ENCODE measurements around the gene TASP1. TPM values are rescaled to one million over a fixed set of nuclear protein-coding genes. Genes with fewer than 3 reads are reported as not detected.
"Not testable (repeated sequence)": the region's sequence is repeated elsewhere in the genome, so short reads cannot be mapped to it uniquely, and the experiment has no call there.

Gene TASP1
- total RNA-seq, 1 experiment from 2014 or later: 27.4 TPM

DNA sequence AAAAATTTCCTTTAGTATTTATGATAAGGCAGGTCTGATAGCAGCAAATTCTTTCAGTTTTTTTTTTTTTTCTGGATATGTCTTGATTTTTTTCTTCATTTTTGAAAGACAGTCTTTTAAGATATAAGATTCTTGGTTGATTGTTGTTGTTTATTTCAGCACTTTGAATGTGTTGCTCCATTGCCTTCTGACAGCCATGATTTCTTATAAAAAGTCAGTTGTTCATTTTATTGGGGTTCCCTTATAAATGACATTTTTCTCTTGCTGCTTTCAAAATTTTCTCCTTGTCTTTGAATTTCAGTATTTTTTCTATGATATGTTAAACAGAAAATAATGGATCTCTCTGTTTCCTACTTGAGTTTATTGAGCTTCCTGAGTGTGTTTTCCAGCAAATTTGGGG lies 265.3 kb downstream of the TASP1 start:
- Histone ChIP-seq H3K4me3 (ENCODE audit: low read depth, low read length) (no peak overlapping the region), H3K36me3 (ENCODE audit: control insufficient read depth, insufficient read depth, low read length) (no peaks in the 10 kb centered on the region), H3K9me3 (peaks cover 6% of the 10 kb centered on the region; the same call in 1 of the 2 replicates), H3K4me1 (peaks cover 8% of the 10 kb centered on the region; the same call in 1 of the 2 replicates), H3K27me3 (replicated peaks; ENCODE audit: control insufficient read depth, insufficient read depth, low read length) (no peaks in the 10 kb centered on the region)
- H3K36me3 Mint-ChIP-seq (ENCODE audit: insufficient read depth, unreplicated experiment): no peaks in the 10 kb centered on the region
- no TSS peak for BruUV-seq (replicated peaks)
- H3K27me3 Mint-ChIP-seq (ENCODE audit: insufficient read depth, unreplicated experiment): no peaks in the 10 kb centered on the region
- intact Hi-C loops (cut with micrococcal nuclease; ENCODE audit: unreplicated experiment): no loop called here
- no peak overlapping the region for H3K27ac Mint-ChIP-seq (ENCODE audit: unreplicated experiment)
- no peak overlapping the region for H3K4me3 Mint-ChIP-seq (ENCODE audit: unreplicated experiment)
- TF ChIP-seq, protein P1, sequence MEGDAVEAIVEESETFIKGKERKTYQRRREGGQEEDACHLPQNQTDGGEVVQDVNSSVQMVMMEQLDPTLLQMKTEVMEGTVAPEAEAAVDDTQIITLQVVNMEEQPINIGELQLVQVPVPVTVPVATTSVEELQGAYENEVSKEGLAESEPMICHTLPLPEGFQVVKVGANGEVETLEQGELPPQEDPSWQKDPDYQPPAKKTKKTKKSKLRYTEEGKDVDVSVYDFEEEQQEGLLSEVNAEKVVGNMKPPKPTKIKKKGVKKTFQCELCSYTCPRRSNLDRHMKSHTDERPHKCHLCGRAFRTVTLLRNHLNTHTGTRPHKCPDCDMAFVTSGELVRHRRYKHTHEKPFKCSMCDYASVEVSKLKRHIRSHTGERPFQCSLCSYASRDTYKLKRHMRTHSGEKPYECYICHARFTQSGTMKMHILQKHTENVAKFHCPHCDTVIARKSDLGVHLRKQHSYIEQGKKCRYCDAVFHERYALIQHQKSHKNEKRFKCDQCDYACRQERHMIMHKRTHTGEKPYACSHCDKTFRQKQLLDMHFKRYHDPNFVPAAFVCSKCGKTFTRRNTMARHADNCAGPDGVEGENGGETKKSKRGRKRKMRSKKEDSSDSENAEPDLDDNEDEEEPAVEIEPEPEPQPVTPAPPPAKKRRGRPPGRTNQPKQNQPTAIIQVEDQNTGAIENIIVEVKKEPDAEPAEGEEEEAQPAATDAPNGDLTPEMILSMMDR (IDR thresholded peaks at IDR 0.05; ENCODE audit: insufficient read depth in 1 of 2, low read depth in 1 of 2, low read length in 1 of 2, severe bottlenecking in 1 of 2, unreplicated experiment in 1 of 2): no peak
- H3K9me3 Mint-ChIP-seq (ENCODE audit: unreplicated experiment): peaks cover 35% of the 10 kb centered on the region
- no peaks in the 10 kb centered on the region for H3K4me1 Mint-ChIP-seq (ENCODE audit: low read depth, unreplicated experiment)
- DNase-seq: no peak
- CTCF ChIA-PET: no interaction called here
- POLR2A ChIA-PET: no interaction called here

DNA sequence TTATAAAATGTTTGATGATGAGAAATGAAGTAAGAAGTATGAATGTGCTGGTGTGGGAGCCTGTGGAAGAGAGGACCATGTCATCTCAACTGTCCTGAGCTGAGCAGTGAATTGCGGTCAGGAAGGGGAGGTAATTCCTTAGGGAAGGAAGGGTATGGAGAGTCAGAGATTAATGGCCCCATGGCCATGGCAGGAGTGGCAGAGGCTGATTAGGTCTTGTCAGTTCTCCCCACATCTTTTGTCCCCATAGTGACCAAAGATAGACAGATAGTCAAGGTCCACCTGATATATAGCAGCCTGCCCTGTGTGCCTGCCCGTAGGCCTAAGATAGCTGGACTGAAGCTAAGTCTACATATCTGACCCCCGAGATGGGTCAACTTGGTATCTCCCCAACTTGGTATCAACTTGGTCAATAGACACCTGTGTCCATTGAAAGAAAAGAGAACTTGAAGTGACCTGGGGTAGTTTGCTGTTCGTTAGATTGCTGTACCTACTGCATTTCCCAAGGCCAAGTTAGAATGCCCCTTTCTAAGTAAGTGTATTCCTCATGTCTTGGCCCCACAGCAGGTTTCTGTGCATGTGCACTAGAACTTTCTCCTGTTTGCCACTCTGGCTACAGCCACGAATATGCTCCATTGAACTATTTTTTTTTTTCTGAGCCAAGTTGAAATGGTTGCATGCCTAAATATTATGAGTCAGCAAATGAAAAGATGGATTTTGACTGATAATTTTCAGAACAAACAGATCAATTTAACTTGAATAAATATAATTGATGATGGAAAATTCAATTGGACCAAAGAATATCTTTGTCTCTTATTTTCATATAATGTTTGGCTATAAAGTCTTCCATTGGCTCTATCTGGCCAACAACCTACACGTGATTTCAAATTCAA lies 274.2 kb downstream of the TASP1 start:
- no peaks in the 10 kb centered on the region for H3K9me3 ChIP-seq
- TF ChIP-seq, protein P1 (IDR thresholded peaks at IDR 0.05; ENCODE audit: insufficient read depth in 1 of 2, low read depth in 1 of 2, low read length in 1 of 2, severe bottlenecking in 1 of 2, unreplicated experiment in 1 of 2): no peak
- H3K4me1 ChIP-seq: peaks cover 1% of the 10 kb centered on the region; the same call in 1 of the 2 replicates
- H3K36me3 ChIP-seq (ENCODE audit: control insufficient read depth, insufficient read depth, low read length): no peaks in the 10 kb centered on the region
- peaks cover 25% of the 10 kb centered on the region for H3K9me3 Mint-ChIP-seq (ENCODE audit: unreplicated experiment)
- no peaks in the 10 kb centered on the region for H3K36me3 Mint-ChIP-seq (ENCODE audit: insufficient read depth, unreplicated experiment)
- no peaks in the 10 kb centered on the region for H3K27me3 ChIP-seq (replicated peaks; ENCODE audit: control insufficient read depth, insufficient read depth, low read length)
- no peak overlapping the region for H3K27ac Mint-ChIP-seq (ENCODE audit: unreplicated experiment)
- ChIA-PET POLR2A (no interaction called here), CTCF (no interaction called here)
- intact Hi-C loops (cut with micrococcal nuclease; ENCODE audit: unreplicated experiment): no loop called here
- H3K4me3 ChIP-seq (ENCODE audit: low read depth, low read length): no peak overlapping the region
- H3K27me3 Mint-ChIP-seq (ENCODE audit: insufficient read depth, unreplicated experiment): no peaks in the 10 kb centered on the region
- no peaks in the 10 kb centered on the region for H3K4me1 Mint-ChIP-seq (ENCODE audit: low read depth, unreplicated experiment)
- H3K4me3 Mint-ChIP-seq (ENCODE audit: unreplicated experiment): no peak overlapping the region
- no peak for DNase-seq
- no TSS peak for BruUV-seq (replicated peaks)

DNA sequence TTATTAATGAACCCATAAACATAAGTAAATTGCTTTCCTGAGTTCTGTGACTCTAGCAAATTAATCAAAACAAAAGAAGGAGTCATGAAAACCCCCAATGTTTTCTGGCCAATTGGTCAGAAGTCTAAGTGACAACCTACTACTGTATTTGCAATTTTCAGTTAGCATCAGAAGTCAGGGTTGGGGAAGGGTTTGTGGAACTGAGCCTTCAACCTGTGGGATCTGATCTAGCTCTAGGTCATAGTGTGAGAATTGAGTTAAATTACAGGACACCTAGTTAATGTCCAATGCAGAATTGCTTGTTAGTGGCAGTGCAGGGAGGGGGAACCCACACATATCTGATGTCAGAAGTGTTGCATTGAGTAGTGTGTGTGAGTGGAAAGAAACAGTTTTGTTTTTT lies 275.3 kb downstream of the TASP1 start:
- no peaks in the 10 kb centered on the region for H3K4me1 Mint-ChIP-seq (ENCODE audit: low read depth, unreplicated experiment)
- TF ChIP-seq, protein P1 (IDR thresholded peaks at IDR 0.05; ENCODE audit: insufficient read depth in 1 of 2, low read depth in 1 of 2, low read length in 1 of 2, severe bottlenecking in 1 of 2, unreplicated experiment in 1 of 2): no peak
- H3K27ac Mint-ChIP-seq (ENCODE audit: unreplicated experiment): no peak overlapping the region
- no peaks in the 10 kb centered on the region for H3K36me3 ChIP-seq (ENCODE audit: control insufficient read depth, insufficient read depth, low read length)
- H3K36me3 Mint-ChIP-seq (ENCODE audit: insufficient read depth, unreplicated experiment): no peaks in the 10 kb centered on the region
- no peaks in the 10 kb centered on the region for H3K4me1 ChIP-seq
- H3K4me3 ChIP-seq (ENCODE audit: low read depth, low read length): no peak overlapping the region
- H3K9me3 ChIP-seq: no peaks in the 10 kb centered on the region
- H3K4me3 Mint-ChIP-seq (ENCODE audit: unreplicated experiment): no peak overlapping the region
- intact Hi-C loops (cut with micrococcal nuclease; ENCODE audit: unreplicated experiment): no loop called here
- H3K9me3 Mint-ChIP-seq (ENCODE audit: unreplicated experiment): peaks cover 25% of the 10 kb centered on the region
- H3K27me3 ChIP-seq (replicated peaks; ENCODE audit: control insufficient read depth, insufficient read depth, low read length): no peaks in the 10 kb centered on the region
- BruUV-seq (replicated peaks): no TSS peak
- DNase-seq: no peak
- POLR2A ChIA-PET: no interaction called here
- H3K27me3 Mint-ChIP-seq (ENCODE audit: insufficient read depth, unreplicated experiment): no peaks in the 10 kb centered on the region
- CTCF ChIA-PET: no interaction called here

DNA sequence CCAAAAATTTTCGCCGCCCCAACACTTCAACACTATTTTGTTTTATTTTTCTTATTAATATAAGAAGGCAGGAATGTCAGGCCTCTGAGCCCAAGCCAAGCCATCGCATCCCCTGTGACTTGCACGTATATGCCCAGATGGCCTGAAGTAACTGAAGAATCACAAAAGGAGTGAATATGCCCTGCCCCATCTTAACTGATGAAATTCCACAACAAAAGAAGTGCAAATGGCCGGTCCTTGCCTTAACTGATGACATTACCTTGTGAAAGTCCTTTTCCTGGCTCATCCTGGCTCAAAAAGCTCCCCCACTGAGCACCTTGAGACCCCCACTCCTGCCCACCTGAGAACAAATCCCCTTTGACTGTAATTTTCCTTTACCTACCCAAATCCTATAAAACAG lies 276.6 kb downstream of the TASP1 start:
- intact Hi-C loops (cut with micrococcal nuclease; ENCODE audit: unreplicated experiment); H3K36me3 ChIP-seq (ENCODE audit: control insufficient read depth, insufficient read depth, low read length); H3K4me1 Mint-ChIP-seq (ENCODE audit: low read depth, unreplicated experiment); H3K36me3 Mint-ChIP-seq (ENCODE audit: insufficient read depth, unreplicated experiment); BruUV-seq (replicated peaks); H3K27me3 Mint-ChIP-seq (ENCODE audit: insufficient read depth, unreplicated experiment); POLR2A ChIA-PET; CTCF ChIA-PET; H3K27ac Mint-ChIP-seq (ENCODE audit: unreplicated experiment); H3K4me3 ChIP-seq (ENCODE audit: low read depth, low read length); H3K4me3 Mint-ChIP-seq (ENCODE audit: unreplicated experiment); H3K4me1 ChIP-seq; H3K9me3 ChIP-seq; DNase-seq; H3K27me3 ChIP-seq (replicated peaks; ENCODE audit: control insufficient read depth, insufficient read depth, low read length): not testable (repeated sequence)
- peaks cover 25% of the 10 kb centered on the region for H3K9me3 Mint-ChIP-seq (ENCODE audit: unreplicated experiment)

DNA sequence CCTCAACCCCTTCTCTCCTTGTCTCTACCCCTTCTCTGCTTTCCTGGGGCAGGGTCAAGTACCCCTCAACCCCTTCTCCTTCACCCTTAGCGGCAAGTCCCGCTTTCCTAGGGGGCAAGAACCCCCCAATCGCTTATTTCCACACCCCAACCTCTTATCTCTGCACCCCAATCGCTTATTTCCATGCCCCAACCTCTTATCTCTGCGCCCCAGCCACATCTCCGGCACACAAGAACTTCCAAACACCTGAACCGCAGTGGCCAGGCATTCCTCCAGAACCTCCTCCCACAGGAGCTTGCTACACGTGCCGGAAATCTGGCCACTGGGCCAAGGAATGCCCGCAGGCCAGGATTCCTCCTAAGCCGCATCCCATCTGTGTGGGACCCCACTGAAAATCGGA lies 279.8 kb downstream of the TASP1 start:
- CTCF ChIA-PET; H3K36me3 ChIP-seq (ENCODE audit: control insufficient read depth, insufficient read depth, low read length); H3K9me3 ChIP-seq; H3K4me1 ChIP-seq; BruUV-seq (replicated peaks); H3K4me1 Mint-ChIP-seq (ENCODE audit: low read depth, unreplicated experiment); POLR2A ChIA-PET; DNase-seq; intact Hi-C loops (cut with micrococcal nuclease; ENCODE audit: unreplicated experiment); H3K4me3 ChIP-seq (ENCODE audit: low read depth, low read length); H3K27ac Mint-ChIP-seq (ENCODE audit: unreplicated experiment); H3K27me3 ChIP-seq (replicated peaks; ENCODE audit: control insufficient read depth, insufficient read depth, low read length); H3K4me3 Mint-ChIP-seq (ENCODE audit: unreplicated experiment); H3K36me3 Mint-ChIP-seq (ENCODE audit: insufficient read depth, unreplicated experiment); H3K27me3 Mint-ChIP-seq (ENCODE audit: insufficient read depth, unreplicated experiment): not testable (repeated sequence)
- H3K9me3 Mint-ChIP-seq (ENCODE audit: unreplicated experiment): peaks cover 25% of the 10 kb centered on the region

Data from Caco-2 (cell line).